Lung (tissue), 12 donors: Measurements from ENCODE around the gene TTC5. TPM values are rescaled to one million over a fixed set of nuclear protein-coding genes. Genes with fewer than 3 reads are reported as not detected.

Source experiments
- ATAC-seq: fragments of 200-7000 bp; cut with Tn5 transposase; one replicate; pipeline ENCODE4 v1.9.1; 2020; ENCODE audit warnings: moderate number of reproducible peaks; ENCODE audit not compliant: insufficient read depth, low FRiP score
- DNase-seq, 3 donors: peaks; one replicate each; pipeline ENCODE4 v3.0.0-alpha.2; 2013 to 2017
- H3K27ac ChIP-seq, 2 donors: one replicate each; pipeline ENCODE4 v1.5.1; 2013; ENCODE audit warnings: mild to moderate bottlenecking in 2 of 2, moderate library complexity in 2 of 2, control low read depth in 1 of 2, inconsistent platforms in 1 of 2, low read depth in 1 of 2, low read length in 1 of 2
- H3K27me3 ChIP-seq, 3 donors: one replicate each; pipeline ENCODE4 v1.5.1; 2013; ENCODE audit warnings: low read length in 2 of 3; ENCODE audit not compliant: control insufficient read depth in 3 of 3, insufficient read depth in 3 of 3
- H3K36me3 ChIP-seq, 4 donors: one replicate each; pipeline ENCODE4 v1.5.1; 2013; ENCODE audit warnings: low read length in 4 of 4, mild to moderate bottlenecking in 1 of 4, moderate library complexity in 1 of 4; ENCODE audit not compliant: control insufficient read depth in 4 of 4, insufficient read depth in 4 of 4
- H3K4me1 ChIP-seq, 5 donors: one replicate each; pipeline ENCODE4 v1.5.1; 2013; ENCODE audit warnings: low read length in 5 of 5, mild to moderate bottlenecking in 2 of 5, moderate library complexity in 1 of 5; ENCODE audit not compliant: control insufficient read depth in 5 of 5, insufficient read depth in 5 of 5
- H3K4me3 ChIP-seq: one replicate; pipeline ENCODE4 v1.5.1; 2013; ENCODE audit warnings: mild to moderate bottlenecking, control low read depth, moderate library complexity
- H3K9ac ChIP-seq, 2 donors: one replicate each; pipeline ENCODE4 v1.5.1; 2013; ENCODE audit warnings: low read length in 2 of 2, control low read depth in 1 of 2; ENCODE audit not compliant: insufficient read depth in 1 of 2
- H3K9me3 ChIP-seq, 4 donors: one replicate each; pipeline ENCODE4 v1.5.1; 2013; ENCODE audit warnings: low read length in 3 of 4, mild to moderate bottlenecking in 1 of 4, moderate library complexity in 1 of 4; ENCODE audit not compliant: control insufficient read depth in 4 of 4, insufficient read depth in 3 of 4
- WGBS, 2 donors: extraction: QIAGEN DNeasy Blood & Tissue Kit; methylation state at CpG; one replicate each; pipeline ENCODE4 v1.1.7; 2013; 5-methylcytosine and 5-hydroxymethylcytosine counted together
- polyA plus RNA-seq, 2 donors: library from polyadenylated mRNA; stranded (reverse); fragments of 200-250 nt; gene quantifications; one replicate each; pipeline ENCODE4 v1.2.1, GENCODE V29; 2013
- total RNA-seq, 2 donors: library from RNA; depleted of rRNA in 1 of 2; stranded (reverse); fragments of >200 nt in 1 of 2; gene quantifications; one replicate each; pipeline ENCODE4 v1.2.1, GENCODE V29; 2014 to 2021
- TF ChIP-seq, protein P1 (sequence below): IDR thresholded peaks from 2 replicates; pipeline ENCODE4 v1.5.1; 2012; ENCODE audit warnings: mild to moderate bottlenecking; ENCODE audit errors: control extremely low read depth, extremely low read depth
- donor health status: control.
- donor health status: control.
- donor health status: Bipolar disorder and iron deficiency.
- donor health status: healthy.
- donor health status: DM: yes; HTN: yes; CAD: no.

The TTC5 gene
- total and polyA plus RNA-seq, 4 donors, result 5.0 to 21.8 (median 14.2) TPM

DNA sequence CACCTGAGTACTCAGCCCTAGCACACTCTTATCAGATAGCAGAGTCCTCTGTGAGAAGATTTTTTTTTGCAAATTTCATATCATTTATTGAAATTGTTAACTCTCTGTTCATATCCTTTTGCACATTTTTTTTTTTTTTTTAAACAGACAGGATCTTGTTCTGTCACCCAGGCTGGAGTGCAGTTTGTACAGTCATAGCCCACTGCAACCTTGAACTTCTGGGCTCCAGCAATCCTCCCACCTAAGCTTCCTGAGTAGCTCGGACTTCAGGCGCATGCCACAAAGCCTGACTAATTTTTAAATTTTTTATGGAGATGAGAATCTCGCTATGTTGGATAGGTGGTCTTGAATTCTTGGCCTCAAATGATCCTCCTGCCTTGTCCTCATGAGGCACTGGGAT is 42.0 kb upstream of the TTC5 start:
- H3K4me1 ChIP-seq, result peaks cover 0 to 6% (median 0%) of the 10 kb centered on the region in 5 donors
- TF ChIP-seq, protein P1, sequence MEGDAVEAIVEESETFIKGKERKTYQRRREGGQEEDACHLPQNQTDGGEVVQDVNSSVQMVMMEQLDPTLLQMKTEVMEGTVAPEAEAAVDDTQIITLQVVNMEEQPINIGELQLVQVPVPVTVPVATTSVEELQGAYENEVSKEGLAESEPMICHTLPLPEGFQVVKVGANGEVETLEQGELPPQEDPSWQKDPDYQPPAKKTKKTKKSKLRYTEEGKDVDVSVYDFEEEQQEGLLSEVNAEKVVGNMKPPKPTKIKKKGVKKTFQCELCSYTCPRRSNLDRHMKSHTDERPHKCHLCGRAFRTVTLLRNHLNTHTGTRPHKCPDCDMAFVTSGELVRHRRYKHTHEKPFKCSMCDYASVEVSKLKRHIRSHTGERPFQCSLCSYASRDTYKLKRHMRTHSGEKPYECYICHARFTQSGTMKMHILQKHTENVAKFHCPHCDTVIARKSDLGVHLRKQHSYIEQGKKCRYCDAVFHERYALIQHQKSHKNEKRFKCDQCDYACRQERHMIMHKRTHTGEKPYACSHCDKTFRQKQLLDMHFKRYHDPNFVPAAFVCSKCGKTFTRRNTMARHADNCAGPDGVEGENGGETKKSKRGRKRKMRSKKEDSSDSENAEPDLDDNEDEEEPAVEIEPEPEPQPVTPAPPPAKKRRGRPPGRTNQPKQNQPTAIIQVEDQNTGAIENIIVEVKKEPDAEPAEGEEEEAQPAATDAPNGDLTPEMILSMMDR, result no peak
- no peak overlapping the region for H3K9ac ChIP-seq
- WGBS, 2 donors, result 98 to 100% methylated on average over 3 of the region's 3 CpGs
- peaks cover 12 to 38% (median 25%) of the 10 kb centered on the region in 4 donors for H3K36me3 ChIP-seq
- no peaks in the 10 kb centered on the region for H3K27me3 ChIP-seq
- DNase-seq, result no peak
- no peak overlapping the region for H3K4me3 ChIP-seq
- no peak overlapping the region for H3K27ac ChIP-seq
- no peaks in the 10 kb centered on the region for H3K9me3 ChIP-seq
- ATAC-seq, result no peak

DNA sequence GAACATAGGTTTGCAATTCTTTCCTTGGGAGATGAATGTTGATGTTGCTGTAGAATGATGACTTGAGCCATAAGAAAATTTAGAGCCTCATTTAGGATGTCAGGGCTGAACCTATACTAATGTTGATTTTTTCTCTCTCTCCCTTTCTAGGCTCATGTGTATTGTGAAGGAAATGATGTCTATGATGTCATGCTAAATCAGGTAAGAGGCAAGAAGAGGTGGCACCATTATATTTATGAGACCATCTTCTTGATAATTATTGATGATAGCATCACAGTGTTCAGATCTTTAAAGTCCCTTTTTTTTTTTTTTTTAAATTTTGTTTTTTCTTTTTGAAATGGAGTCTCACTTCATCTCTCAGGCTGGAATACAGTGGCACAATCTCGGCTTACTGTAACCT is 41.0 kb upstream of the TTC5 start:
- TF ChIP-seq, protein P1, result no peak
- peaks cover 7 to 36% (median 18%) of the 10 kb centered on the region in 4 donors for H3K36me3 ChIP-seq

DNA sequence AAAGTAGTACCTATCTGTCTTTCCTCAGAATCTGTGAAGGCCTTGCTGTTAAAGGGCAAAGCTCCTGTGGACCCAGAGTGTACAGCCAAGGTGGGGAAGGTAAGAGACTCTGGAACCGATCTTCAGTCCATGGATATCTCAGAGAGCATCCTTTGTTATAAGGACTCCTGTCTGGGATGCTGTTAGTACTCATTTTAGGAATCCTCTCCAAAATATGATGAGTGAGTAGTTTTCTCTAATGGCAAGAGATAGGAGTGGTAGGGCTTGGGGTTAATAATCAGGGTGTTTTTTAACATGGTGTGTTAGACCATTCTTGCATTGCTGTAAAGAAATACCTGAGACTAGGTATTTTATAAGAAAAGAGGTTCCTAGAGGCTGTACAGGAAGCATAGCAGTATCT is 39.6 kb upstream of the TTC5 start:
- H3K4me1 ChIP-seq, result peaks cover 0 to 9% (median 0%) of the 10 kb centered on the region in 5 donors
- no peak overlapping the region for H3K4me3 ChIP-seq
- H3K27ac ChIP-seq, result no peak overlapping the region
- peaks cover 6 to 30% (median 14%) of the 10 kb centered on the region in 4 donors for H3K36me3 ChIP-seq
- ATAC-seq (no peak), DNase-seq (no peak)
- TF ChIP-seq, protein P1, result no peak
- no peak overlapping the region for H3K9ac ChIP-seq
- H3K27me3 ChIP-seq, result no peaks in the 10 kb centered on the region
- H3K9me3 ChIP-seq, result no peaks in the 10 kb centered on the region
- WGBS, 2 donors, result 90 to 97% methylated on average over 1 of the region's 1 CpG

More for the DNA sequence above, 41.0 kb upstream of the TTC5 start:
- H3K4me3 ChIP-seq, result no peak overlapping the region
- H3K9ac ChIP-seq, result no peak overlapping the region
- no peak overlapping the region for H3K27ac ChIP-seq
- DNase-seq (no peak), ATAC-seq (no peak)
- 100% methylated on average over 1 of the region's 1 CpG for WGBS, 2 donors
- H3K27me3 ChIP-seq, result no peaks in the 10 kb centered on the region
- peaks cover 0 to 9% (median 0%) of the 10 kb centered on the region in 5 donors for H3K4me1 ChIP-seq
- no peaks in the 10 kb centered on the region for H3K9me3 ChIP-seq

DNA sequence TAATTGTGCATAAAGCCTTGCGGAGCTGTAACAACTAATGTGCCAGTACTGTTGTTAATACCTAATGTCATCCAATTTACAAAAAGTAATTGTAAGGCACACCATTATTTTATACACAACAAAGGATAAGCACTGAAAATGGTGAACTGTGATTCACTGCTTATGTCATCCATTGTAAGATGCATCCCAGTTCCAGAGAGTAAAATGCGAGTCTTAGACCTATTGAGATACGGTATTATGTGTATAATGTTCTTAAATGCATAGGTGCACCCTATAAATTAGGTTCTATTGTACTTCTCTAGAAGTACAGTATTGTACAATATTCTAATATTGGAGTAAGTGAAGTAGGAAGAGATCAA is 38.1 kb upstream of the TTC5 start:
- H3K36me3 ChIP-seq, result peaks cover 4 to 21% (median 13%) of the 10 kb centered on the region in 4 donors
- H3K27me3 ChIP-seq, result peaks cover 0 to 2% (median 0%) of the 10 kb centered on the region in 3 donors
- H3K4me3 ChIP-seq, result peak overlapping the region; percentile 63
- H3K27ac ChIP-seq, result peak overlapping the region; percentile 90 to 95
- WGBS, 2 donors, result 2 to 4% methylated on average over 3 of the region's 3 CpGs
- ATAC-seq (no peak), DNase-seq (peak in 2 of 3 donors; percentile 63 to 78)
- H3K4me1 ChIP-seq, result peaks cover 0 to 9% (median 0%) of the 10 kb centered on the region in 5 donors
- TF ChIP-seq, protein P1, result no peak
- peak overlapping the region; percentile 93 to 98 for H3K9ac ChIP-seq
- no peaks in the 10 kb centered on the region for H3K9me3 ChIP-seq
